HepG2 (cell line): ENCODE measurements around the gene ETHE1. TPM values are rescaled to one million over a fixed set of nuclear protein-coding genes. Genes with fewer than 3 reads are reported as not detected.

ENCODE experiments used
- BORCS8-MEF2B ChIP-seq: sonication (generic); formaldehyde crosslinking; IDR thresholded peaks from 2 replicates; pipeline ENCODE4 v1.8.0; 2022; ENCODE audit warnings: mild to moderate bottlenecking, missing genetic modification reagents
- EEA1 ChIP-seq: sonication (generic); formaldehyde crosslinking; IDR thresholded peaks from 2 replicates; pipeline ENCODE4 v1.5.1; 2020; ENCODE audit warnings: mild to moderate bottlenecking, missing genetic modification reagents, borderline replicate concordance
- ERF ChIP-seq: IDR thresholded peaks from 2 replicates; pipeline ENCODE4 v1.6.1; 2018; ENCODE audit warnings: missing biosample characterization, missing genetic modification reagents
- GABPB1 ChIP-seq: IDR thresholded peaks from 2 replicates; pipeline ENCODE4 v1.6.1; 2016; ENCODE audit warnings: mild to moderate bottlenecking, missing genetic modification reagents, moderate library complexity, missing compliant biosample characterization
- HOXA3 ChIP-seq: sonication (generic); formaldehyde crosslinking; IDR thresholded peaks from 2 replicates; pipeline ENCODE4 v1.5.0; 2020; ENCODE audit warnings: missing genetic modification reagents
- ISL2 ChIP-seq: sonication (generic); formaldehyde crosslinking; IDR thresholded peaks from 2 replicates; pipeline ENCODE4 v1.5.0; 2020; ENCODE audit warnings: missing genetic modification reagents
- KDM2A ChIP-seq: sonication (generic); formaldehyde crosslinking; IDR thresholded peaks from 2 replicates; pipeline ENCODE4 v1.4.0; 2020; ENCODE audit warnings: low read depth, missing genetic modification reagents, borderline replicate concordance
- KMT2A ChIP-seq: sonication (generic); formaldehyde crosslinking; IDR thresholded peaks from 2 replicates; pipeline ENCODE4 v1.4.0; 2020; ENCODE audit warnings: missing genetic modification reagents
- KMT2B ChIP-seq: IDR thresholded peaks from 2 replicates; pipeline ENCODE4 v1.6.1; 2016; ENCODE audit warnings: missing genetic modification reagents, missing compliant biosample characterization
- MLLT10 ChIP-seq: sonication (generic); formaldehyde crosslinking; IDR thresholded peaks from 2 replicates; pipeline ENCODE4 v1.4.0; 2020; ENCODE audit warnings: missing genetic modification reagents
- POGZ ChIP-seq: sonication (generic); formaldehyde crosslinking; IDR thresholded peaks from 2 replicates; pipeline ENCODE4 v1.4.0; 2020; ENCODE audit warnings: mild to moderate bottlenecking, missing genetic modification reagents
- RNF2 ChIP-seq: fragments of 450-650 bp; conservative IDR thresholded peaks from 2 replicates; pipeline ENCODE4 v1.6.1; 2016; ENCODE audit warnings: low read depth
- SPEN ChIP-seq: sonication (generic); formaldehyde crosslinking; IDR thresholded peaks from 2 replicates; pipeline ENCODE4 v1.5.1; 2020; ENCODE audit warnings: low read depth, mild to moderate bottlenecking, missing genetic modification reagents
- TMF1 ChIP-seq: sonication (generic); formaldehyde crosslinking; IDR thresholded peaks from 2 replicates; pipeline ENCODE4 v1.8.1; 2022; ENCODE audit warnings: low read depth, missing genetic modification reagents
- TRAFD1 ChIP-seq: sonication (generic); formaldehyde crosslinking; IDR thresholded peaks from 2 replicates; pipeline ENCODE4 v1.5.1; 2020; ENCODE audit warnings: missing genetic modification reagents, mild to moderate bottlenecking, borderline replicate concordance
- ZBTB38 ChIP-seq: sonication (generic); formaldehyde crosslinking; IDR thresholded peaks from 2 replicates; pipeline ENCODE4 v1.5.1; 2020; ENCODE audit warnings: mild to moderate bottlenecking, missing genetic modification reagents
- ZMYM4 ChIP-seq: sonication (generic); formaldehyde crosslinking; IDR thresholded peaks from 2 replicates; pipeline ENCODE4 v1.8.1; 2023; ENCODE audit warnings: mild to moderate bottlenecking, missing genetic modification reagents
- ZNF224 ChIP-seq: sonication (generic); formaldehyde crosslinking; IDR thresholded peaks from 2 replicates; pipeline ENCODE4 v1.5.0; 2020; ENCODE audit warnings: mild to moderate bottlenecking, missing genetic modification reagents
- ZNF367 ChIP-seq: sonication (generic); formaldehyde crosslinking; IDR thresholded peaks from 2 replicates; pipeline ENCODE4 v1.4.0; 2020; ENCODE audit warnings: missing genetic modification reagents, borderline replicate concordance
- ZNF746 ChIP-seq: sonication (generic); formaldehyde crosslinking; IDR thresholded peaks from 2 replicates; pipeline ENCODE4 v1.8.0; 2022; ENCODE audit warnings: mild to moderate bottlenecking, missing genetic modification reagents
- ZNF766 ChIP-seq: sonication (generic); formaldehyde crosslinking; IDR thresholded peaks from 2 replicates; pipeline ENCODE4 v1.5.0; 2020; ENCODE audit warnings: missing genetic modification reagents, borderline replicate concordance
- ZSCAN12 ChIP-seq: sonication (generic); formaldehyde crosslinking; IDR thresholded peaks from 2 replicates; pipeline ENCODE4 v1.9.0; 2021; ENCODE audit warnings: mild to moderate bottlenecking, missing genetic modification reagents
- polyA plus RNA-seq, 8 experiments: library from polyadenylated mRNA; depleted of rRNA in 3 of 8; stranded (reverse) in 7 of 8; unstranded in 1 of 8; fragments of >200 nt; fragmentation: Illumina TruSeq in 4 of 8; extraction: Trizol in 4 of 8; gene quantifications; 2 replicates each; pipeline versions ENCODE4 v1.2.1 to v1.2.3, GENCODE V29; 2011 to 2016; ENCODE audit warnings: low read depth in 4 of 8, missing spikeins in 1 of 8, mixed read lengths in 1 of 8; ENCODE audit not compliant: insufficient read depth in 1 of 8
- total RNA-seq, 5 experiments: library from RNA; depleted of rRNA; stranded (reverse); fragments of >200 nt; fragmentation: Illumina TruSeq; extraction: Trizol; gene quantifications; 2 replicates each; pipeline ENCODE4 v1.2.3, GENCODE V29; 2016; ENCODE audit warnings: low read depth in 1 of 5
- TF ChIP-seq, protein P1 (sequence below): sonication (generic); formaldehyde crosslinking; IDR thresholded peaks from 2 replicates; pipeline ENCODE4 v1.5.0; 2020; ENCODE audit warnings: mild to moderate bottlenecking, missing genetic modification reagents, borderline replicate concordance
- TF ChIP-seq, protein P2 (sequence below): sonication (generic); formaldehyde crosslinking; IDR thresholded peaks from 2 replicates; pipeline ENCODE4 v1.5.0; 2020; ENCODE audit warnings: missing genetic modification reagents, mild to moderate bottlenecking, borderline replicate concordance

ETHE1 gene
- total and polyA plus RNA-seq, 2 of the 13 experiments (the other 11 are each of a cell fraction or from before 2014, with no cell fraction given) = 32.5 to 58.4 TPM

- peak; percentile 47; the same call in 1 of the 2 replicates for TF ChIP-seq KDM2A
- TF ChIP-seq BORCS8-MEF2B (CRISPR knock-in tag) = 0 out of 2 replicates have a peak, but pooled peaks have one; percentile 44
- 0 out of 2 replicates have a peak, but pooled peaks have one; percentile 34 for TF ChIP-seq ZNF746 (CRISPR knock-in tag)
- peak; percentile 32; the same call in 1 of the 2 replicates for TF ChIP-seq HOXA3
- peak; percentile 35; the same call in 1 of the 2 replicates for TF ChIP-seq ERF (CRISPR knock-in tag)
- TF ChIP-seq SPEN (CRISPR knock-in tag) = peak; percentile 73; the same call in 1 of the 2 replicates
- TF ChIP-seq, protein P1, sequence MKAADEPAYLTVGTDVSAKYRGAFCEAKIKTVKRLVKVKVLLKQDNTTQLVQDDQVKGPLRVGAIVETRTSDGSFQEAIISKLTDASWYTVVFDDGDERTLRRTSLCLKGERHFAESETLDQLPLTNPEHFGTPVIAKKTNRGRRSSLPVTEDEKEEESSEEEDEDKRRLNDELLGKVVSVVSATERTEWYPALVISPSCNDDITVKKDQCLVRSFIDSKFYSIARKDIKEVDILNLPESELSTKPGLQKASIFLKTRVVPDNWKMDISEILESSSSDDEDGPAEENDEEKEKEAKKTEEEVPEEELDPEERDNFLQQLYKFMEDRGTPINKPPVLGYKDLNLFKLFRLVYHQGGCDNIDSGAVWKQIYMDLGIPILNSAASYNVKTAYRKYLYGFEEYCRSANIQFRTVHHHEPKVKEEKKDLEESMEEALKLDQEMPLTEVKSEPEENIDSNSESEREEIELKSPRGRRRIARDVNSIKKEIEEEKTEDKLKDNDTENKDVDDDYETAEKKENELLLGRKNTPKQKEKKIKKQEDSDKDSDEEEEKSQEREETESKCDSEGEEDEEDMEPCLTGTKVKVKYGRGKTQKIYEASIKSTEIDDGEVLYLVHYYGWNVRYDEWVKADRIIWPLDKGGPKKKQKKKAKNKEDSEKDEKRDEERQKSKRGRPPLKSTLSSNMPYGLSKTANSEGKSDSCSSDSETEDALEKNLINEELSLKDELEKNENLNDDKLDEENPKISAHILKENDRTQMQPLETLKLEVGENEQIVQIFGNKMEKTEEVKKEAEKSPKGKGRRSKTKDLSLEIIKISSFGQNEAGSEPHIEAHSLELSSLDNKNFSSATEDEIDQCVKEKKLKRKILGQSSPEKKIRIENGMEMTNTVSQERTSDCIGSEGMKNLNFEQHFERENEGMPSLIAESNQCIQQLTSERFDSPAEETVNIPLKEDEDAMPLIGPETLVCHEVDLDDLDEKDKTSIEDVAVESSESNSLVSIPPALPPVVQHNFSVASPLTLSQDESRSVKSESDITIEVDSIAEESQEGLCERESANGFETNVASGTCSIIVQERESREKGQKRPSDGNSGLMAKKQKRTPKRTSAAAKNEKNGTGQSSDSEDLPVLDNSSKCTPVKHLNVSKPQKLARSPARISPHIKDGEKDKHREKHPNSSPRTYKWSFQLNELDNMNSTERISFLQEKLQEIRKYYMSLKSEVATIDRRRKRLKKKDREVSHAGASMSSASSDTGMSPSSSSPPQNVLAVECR (CRISPR knock-in tag) = 0 out of 2 replicates have a peak, but pooled peaks have one; percentile 15
- 0 out of 2 replicates have a peak, but pooled peaks have one; percentile 13 for TF ChIP-seq ISL2 (CRISPR knock-in tag)
- 0 out of 2 replicates have a peak, but pooled peaks have one; percentile 33 for TF ChIP-seq RNF2
- TF ChIP-seq MLLT10 = no peak
- peak; percentile 85 for TF ChIP-seq ZBTB38 (CRISPR knock-in tag)
- peak; percentile 48; the same call in 1 of the 2 replicates for TF ChIP-seq EEA1
- peak; percentile 8; the same call in 1 of the 2 replicates for TF ChIP-seq TRAFD1 (CRISPR knock-in tag)
- TF ChIP-seq, protein P2, sequence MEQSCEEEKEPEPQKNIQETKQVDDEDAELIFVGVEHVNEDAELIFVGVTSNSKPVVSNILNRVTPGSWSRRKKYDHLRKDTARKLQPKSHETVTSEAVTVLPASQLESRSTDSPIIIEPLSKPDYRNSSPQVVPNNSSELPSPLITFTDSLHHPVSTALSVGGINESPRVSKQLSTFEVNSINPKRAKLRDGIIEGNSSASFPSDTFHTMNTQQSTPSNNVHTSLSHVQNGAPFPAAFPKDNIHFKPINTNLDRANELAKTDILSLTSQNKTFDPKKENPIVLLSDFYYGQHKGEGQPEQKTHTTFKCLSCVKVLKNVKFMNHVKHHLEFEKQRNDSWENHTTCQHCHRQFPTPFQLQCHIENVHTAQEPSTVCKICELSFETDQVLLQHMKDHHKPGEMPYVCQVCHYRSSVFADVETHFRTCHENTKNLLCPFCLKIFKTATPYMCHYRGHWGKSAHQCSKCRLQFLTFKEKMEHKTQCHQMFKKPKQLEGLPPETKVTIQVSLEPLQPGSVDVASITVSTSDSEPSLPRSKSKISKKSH (CRISPR knock-in tag) = peak; percentile 33; the same call in 1 of the 2 replicates
- TF ChIP-seq ZNF766 (CRISPR knock-in tag) = 0 out of 2 replicates have a peak, but pooled peaks have one; percentile 14
- TF ChIP-seq ZNF224 (CRISPR knock-in tag) = 0 out of 2 replicates have a peak, but pooled peaks have one; percentile 51
- no peak for TF ChIP-seq POGZ (CRISPR knock-in tag)
- no peak for TF ChIP-seq ZSCAN12
- no peak for TF ChIP-seq ZMYM4 (CRISPR knock-in tag)
- no peak for TF ChIP-seq KMT2A (CRISPR knock-in tag)
- no peak for TF ChIP-seq KMT2B (CRISPR knock-in tag)
- TF ChIP-seq GABPB1 (CRISPR knock-in tag) = peak; percentile 26; the same call in 1 of the 2 replicates
- TF ChIP-seq TMF1 (CRISPR knock-in tag) = 0 out of 2 replicates have a peak, but pooled peaks have one; percentile 19
- no peak for TF ChIP-seq ZNF367
Measured at GRCh38 chr19:43462785-43463380, 64.1 kb downstream of the ETHE1 start (continued).
